ENCODE measurements around the gene CLPTM1L.

The CLPTM1L gene, protein sequence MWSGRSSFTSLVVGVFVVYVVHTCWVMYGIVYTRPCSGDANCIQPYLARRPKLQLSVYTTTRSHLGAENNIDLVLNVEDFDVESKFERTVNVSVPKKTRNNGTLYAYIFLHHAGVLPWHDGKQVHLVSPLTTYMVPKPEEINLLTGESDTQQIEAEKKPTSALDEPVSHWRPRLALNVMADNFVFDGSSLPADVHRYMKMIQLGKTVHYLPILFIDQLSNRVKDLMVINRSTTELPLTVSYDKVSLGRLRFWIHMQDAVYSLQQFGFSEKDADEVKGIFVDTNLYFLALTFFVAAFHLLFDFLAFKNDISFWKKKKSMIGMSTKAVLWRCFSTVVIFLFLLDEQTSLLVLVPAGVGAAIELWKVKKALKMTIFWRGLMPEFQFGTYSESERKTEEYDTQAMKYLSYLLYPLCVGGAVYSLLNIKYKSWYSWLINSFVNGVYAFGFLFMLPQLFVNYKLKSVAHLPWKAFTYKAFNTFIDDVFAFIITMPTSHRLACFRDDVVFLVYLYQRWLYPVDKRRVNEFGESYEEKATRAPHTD

DNA sequence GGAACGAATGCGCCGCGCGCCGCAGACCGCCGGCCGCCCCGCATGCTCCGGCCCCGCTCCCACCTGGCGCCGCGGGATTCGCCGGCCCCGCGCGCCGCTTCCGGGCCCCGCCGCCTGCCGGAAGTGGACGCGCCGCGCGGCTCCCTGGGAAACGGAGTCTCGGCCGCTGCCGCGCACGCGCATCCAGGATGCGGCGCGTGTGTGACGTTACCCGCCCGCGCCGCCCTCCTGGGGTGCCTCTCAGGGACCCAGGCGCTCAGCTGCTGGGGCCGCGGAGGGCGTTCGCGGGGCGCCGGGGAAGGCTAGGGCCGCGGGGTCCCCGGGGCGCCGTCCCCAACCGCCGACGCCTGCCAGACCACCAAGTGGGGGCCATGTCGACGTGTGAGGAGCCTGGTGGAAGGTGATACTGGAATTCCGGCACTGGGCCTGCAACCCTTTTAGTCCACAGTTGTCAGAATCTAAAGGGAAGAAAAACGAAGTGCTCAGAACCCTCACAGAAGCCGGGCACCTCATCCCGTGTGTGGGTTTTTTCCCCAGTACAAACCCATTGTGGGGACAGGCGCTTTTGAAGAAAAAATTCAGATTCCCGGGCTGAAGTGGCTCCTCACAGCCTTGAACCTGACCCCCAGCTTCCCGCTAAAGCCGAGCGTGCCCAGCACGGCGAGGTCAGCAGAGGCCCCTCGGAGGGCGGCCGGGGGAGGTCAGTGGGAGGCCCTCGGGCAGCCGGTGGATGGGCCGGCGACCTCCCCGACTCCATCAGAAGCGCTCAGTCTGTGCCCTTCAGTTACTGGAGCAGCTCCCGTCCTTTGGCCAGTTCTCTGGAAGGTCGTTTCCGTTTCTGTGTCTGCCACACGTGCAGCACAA is at the start of gene CLPTM1L:
CLPTM1L (minus strand) TSS at position 125 of the 864 bp plus-strand sequence. CDS start 258 bp downstream, outside the sequence.
- peak; percentile 98 for DNase-seq (ENCODE audit: low spot score)

DNA sequence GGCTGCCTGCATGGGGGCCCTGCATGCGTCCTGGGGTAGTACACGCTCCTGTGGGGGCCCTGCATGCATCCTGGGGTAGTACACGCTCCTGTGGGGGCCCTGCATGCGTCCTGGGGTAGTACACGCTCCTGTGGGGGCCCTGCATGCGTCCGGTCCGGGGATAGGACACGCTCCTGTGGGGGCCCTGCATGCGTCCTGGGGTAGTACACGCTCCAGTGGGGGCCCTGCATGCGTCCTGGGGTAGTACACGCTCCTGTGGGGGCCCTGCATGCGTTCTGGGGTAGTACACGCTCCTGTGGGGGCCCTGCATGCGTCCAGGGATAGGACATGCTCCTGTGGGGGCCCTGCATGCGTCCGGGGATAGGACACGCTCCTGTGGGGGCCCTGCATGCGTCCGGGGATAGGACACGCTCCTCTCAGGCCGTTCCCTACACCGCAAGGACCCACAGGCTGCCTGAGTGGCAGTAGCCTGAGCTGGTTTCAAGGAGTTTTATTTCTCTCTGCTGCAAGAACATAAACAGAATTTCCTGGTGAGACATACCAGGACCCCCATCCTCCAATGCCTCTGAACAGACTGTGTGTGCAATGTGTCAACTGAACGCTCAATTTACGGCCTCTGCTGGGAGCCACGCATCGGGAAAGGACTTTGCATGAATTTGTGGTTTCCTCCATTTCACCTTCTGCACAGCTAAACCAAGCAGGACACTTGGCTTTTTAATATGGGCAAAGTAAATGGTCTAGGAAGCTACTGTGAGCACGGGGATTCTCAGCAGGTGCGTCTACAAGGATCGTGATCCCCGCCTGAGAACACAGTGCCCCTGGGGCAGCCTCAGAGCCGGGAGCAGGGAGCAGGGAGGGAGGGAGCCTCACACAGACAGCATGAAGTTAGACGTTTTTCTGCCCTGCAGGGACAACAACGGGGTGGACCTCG is 48.9 kb upstream of the CLPTM1L start:
- DNase-seq (ENCODE audit: low spot score): no peak

DNA sequence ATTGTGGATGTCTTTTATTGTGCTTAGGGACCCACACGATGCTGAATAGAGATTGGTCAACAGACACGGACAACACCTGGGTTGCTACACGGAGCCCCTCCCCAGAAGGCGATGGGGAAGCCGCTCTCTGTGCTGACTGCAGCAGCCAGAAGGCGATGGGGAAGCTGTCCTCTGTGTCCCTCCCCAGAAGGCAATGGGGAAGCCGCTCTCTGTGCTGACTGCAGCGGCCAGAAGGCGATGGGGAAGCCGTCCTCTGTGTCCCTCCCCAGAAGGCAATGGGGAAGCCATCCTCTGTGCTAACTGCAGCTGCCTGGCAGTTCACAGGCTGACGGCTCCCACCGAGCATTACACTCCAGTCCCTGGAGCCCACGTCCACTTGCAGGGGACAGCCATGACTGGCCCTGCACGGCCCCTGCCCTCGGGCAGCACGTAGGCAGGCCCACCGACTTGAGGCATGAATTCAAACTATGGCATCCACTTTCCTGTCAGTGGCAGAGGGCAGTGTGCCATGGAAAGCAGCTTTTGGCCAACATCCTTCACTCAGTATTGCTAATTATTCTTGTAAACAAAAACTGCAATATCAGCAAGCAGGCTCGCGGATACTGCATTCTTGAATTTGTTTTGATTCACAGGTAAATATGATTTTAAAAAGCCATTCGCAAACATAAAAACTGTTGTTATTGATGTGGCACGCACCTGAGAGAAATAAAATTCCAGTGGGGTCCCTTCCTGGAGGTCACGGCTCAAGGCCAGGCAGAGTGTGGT is 48.1 kb upstream of the CLPTM1L start:
- DNase-seq (ENCODE audit: low spot score): no peak

DNA sequence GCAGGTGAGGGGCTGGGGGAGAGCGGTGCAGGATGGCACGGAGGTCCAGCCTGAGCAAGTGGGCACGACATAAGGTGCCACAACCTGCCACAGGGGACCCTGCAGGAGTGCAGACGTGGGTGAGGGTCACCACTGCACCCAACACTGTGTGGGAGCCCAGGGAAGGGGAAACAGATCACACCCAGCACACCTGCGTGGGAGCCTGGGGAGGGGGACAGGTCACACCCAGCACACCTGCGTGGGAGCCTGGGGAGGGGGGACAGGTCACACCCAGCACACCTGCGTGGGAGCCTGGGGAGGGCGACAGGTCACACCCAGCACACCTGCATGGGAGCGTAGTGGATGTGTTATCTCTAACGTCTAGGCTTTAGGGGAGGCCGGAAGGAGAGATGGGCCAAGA is 47.4 kb upstream of the CLPTM1L start:
- no peak for DNase-seq (ENCODE audit: low spot score)

DNA sequence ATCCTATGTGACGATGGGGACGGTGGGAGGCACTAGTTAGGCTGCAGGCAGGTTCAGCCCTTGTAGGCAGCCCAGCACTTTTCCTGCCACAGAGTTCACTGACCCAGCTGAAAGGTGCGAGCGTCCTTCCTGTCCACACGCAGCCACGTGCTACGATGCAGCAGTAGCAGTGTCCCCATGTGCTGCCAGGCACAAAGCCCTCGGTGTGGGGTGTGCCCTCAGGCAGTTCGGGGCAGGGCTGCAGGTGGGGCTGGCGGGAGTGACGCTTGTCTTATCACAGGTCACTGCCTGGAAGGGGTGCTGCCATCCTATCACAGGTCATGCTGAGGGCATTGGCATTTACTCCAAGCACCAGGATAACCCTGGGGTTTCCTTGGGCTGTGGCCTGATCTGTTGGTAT is 46.8 kb upstream of the CLPTM1L start:
- no peak for DNase-seq (ENCODE audit: low spot score)

DNA sequence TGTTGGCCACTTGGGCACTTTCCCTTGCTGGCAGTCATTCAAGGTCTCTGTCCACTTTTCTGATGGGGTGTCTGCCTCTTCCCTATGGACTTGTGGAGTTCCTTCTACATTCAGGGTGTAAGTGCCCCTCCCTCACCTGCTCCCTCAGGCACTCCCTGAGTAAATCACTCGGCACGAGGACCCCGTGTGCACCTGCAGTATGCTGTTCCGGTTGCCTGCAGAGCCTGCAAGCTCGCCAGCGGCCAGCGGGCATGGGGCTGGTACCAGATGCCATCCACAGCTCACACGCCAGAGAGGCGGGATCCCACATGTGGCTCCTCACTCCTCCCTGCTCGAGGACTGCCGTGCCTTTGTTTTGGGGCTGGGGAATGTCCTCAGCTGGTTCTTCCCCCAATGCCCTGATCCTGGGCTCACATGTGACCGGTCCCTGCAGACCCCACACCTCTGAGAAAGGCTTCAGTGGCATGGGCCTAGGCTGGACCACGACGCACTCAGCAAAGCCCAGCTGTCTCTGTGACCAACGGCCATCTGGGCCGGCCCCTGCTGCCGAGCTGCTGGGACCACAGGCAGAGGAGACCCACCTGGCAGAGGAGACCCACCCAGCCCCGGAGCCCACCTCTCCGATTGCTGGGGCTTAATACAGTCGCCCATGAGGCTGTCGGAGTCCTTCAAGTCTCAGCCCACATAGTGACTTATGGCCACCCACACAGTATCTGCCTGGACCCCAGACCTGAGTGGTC is 46.1 kb upstream of the CLPTM1L start:
- DNase-seq (ENCODE audit: low spot score): no peak

DNA sequence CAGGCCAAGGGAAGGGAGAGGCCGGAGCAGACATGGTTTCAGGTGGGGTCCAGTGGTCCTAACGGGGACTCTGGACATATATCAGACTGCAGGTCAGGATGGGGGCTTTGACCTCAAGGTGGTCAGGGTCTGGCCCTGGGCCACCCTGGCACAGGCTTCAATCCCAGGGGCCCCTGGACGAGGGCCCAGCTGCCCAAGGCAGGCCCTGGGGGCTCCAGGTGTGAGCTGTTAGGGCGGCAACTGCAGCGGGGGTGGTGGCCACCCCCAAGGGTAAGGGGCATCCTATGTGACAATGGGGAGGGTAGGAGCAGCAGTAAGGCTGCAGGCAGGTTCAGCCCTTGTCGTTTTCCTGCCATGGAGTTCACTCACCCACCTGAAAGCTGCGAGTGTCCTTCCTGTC is 45.4 kb upstream of the CLPTM1L start:
- no peak for DNase-seq (ENCODE audit: low spot score)

DNA sequence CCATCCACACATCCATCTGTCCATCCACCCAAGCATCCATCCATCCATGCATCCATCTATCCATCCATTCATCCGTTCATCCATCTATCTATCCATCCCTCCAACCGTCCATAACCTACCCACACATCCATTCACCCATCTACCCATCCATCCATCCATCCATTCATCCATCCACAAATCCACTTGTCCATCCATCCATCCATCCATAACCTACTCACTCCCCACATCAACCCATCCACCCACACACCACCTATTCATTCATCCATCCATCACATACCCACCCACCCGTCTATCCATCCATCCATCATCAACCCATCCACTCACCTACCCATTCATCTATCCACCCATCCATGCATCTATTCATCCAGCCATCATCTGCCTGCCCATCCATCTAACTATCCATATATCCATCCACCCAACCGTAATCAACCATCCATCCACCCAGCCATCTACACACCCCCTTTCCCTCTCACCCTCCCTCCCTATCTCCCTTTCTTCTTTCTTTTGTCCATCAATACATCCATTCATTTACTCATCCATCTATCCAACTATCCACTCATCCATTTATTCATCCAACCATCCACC is 43.6 kb upstream of the CLPTM1L start:
- DNase-seq (ENCODE audit: low spot score): no peak

DNA sequence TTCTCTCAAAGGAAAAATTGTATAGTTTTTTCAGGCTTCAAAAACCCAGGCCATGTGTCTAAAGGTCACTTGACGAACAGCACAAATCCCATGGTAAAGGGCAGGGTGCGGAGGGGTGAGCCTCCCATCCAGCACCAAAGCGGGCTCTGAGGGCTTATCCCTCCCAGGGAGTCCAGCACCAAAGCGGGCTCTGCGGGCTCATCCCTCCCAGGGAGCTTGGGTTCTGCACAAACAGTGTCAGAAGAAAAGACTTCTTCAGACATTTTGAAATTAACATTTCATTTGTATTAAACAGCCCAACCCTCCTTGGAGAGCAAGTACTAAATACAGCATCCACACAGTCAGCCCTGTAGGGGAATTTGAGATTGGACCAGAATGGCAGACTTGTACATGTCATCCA is 43.0 kb upstream of the CLPTM1L start:
- DNase-seq (ENCODE audit: low spot score): no peak

DNA sequence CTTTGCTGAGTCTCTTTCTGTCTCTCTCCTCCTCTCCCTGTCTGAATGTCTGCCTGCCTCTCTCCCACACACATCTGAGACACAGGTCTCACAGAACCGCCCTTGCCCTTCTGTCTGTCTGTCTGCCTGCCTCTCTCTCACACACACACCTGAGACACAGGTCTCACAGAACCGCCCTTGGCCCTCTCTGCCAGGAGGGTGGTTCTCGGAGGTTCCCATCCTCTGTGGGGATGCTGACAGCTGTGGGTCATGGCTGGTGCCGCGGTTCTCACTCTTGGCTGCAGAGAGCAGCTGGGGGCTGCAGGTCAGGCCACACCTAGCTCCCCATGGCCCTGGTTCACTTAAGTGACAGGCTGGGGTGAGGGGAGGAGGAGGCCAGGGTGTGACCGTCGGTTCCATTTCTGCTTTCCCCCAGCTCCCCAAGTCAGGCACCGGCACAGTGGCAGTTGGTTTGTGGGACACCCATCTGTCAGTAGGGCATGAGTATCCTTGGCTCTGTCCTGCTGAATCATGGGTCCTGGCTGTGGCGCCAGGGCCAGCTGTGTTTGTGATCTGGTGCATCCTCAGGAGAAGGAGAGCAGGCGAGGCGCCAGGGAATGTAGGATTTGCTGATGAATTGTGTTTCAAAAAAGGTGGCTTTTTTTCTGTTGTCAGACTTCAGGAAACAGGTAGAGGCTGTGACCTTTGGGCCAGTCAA is 42.3 kb upstream of the CLPTM1L start:
- no peak for DNase-seq (ENCODE audit: low spot score)

DNA sequence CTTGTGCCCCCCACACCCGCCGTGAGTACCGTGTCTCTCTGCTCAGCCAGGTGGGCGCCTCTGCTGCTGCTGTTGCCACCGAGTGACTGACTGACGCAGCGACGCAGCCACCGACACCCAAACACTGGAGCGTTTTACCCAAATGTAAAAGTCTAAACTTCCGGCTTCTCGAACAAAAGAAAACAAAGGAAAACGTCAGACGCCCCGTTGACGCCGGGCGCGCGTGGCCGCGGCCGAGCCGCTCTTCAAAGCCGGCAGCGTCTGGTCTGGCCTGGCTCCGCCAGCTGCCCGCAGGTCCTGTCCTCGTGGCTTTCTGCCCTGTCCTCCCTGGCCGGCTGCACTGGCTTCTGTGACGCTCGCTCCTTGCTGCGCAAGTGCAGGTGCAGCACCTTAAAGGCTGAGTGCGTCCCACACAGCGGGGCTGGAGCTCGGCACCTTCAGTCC is 41.4 kb upstream of the CLPTM1L start:
- peak; percentile 33 for DNase-seq (ENCODE audit: low spot score)

DNA sequence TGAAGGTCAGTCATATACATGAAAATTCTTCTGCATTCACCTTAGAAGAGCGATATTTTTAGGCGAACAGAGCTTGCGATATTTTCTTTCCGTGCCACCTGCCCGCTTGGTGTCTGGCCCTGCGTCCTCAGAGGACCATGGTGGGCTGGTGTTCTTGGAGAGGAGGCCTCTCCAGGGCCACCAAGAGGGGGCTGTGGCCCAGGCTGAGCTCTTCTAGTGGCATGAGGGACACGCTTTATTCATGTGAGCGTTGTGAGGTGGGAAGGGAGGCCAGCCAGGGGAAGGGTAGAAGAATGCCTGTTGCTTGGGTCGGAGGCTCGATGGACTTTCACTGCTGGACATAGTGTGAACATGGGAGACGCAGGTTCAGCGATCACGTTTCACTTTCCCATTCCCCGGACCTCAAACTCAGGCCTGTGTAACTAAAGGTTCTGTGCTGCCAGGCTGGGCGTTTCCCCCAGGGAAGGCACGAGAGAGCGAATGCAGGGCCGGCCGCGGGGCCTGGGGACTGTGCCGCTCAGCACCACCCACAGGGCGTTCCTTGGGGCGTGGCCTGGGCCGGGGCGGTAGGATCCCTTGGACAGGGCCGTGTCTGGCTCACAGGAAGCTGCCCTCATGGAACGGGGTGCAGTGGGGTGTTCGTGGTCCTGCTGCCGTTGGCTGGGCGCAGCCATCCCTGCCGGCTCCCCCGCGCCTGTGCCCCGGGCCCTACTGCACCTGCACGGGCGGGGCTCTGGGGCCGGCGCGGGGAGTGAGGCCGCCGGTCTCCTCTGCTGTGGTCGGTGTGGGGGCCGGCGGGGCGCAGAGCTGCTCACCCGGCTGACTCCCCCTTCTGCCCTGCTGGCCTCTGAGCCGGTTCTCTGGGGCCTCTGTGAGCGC is 40.7 kb upstream of the CLPTM1L start:
- peak; percentile 88 for DNase-seq (ENCODE audit: low spot score)

DNA sequence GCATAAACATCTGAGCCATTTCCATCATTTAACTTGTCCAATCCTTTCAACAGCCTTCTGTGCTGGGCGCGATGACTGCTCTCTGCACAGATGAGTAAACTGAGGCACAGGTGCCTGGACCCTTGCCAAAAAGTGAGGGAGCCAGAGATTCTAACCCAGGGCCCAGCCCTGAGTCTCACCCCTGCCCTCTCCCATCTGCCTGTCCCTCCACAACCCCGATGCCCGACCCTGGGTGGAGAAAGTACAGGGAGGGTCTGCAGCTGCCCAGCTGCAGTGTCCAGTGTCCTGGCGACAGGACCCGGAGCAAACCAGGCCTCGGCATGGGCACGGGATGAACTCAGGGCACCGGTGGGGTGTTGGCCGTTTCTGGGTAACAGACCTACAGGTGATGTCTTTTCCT is 39.6 kb upstream of the CLPTM1L start:
- DNase-seq (ENCODE audit: low spot score): no peak

DNA sequence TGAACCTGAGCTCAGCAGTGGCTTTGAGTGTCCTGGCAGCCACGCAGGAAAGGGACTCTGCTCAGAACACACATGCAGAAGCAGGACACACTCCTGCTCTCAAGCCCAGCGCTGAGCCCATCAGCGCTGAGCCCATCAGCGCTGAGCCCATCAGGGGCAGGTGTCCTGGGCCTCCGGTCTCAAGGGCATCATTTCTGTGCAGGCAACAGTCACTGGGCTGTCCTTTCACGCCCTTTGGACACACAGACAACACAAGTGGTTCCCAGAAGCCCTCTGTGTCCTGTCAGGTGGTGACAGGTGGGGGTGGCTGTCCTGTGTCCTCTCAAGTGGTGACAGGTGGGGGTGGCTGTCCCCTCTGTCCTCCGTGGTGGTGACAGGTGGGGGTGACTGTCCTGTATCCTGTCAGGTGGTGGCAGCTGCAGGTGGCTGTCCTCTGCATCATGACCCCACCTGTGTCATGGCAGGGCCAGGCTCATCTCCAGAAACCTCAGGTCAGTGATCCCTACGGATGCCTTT is 39.0 kb upstream of the CLPTM1L start:
- no peak for DNase-seq (ENCODE audit: low spot score)

DNA sequence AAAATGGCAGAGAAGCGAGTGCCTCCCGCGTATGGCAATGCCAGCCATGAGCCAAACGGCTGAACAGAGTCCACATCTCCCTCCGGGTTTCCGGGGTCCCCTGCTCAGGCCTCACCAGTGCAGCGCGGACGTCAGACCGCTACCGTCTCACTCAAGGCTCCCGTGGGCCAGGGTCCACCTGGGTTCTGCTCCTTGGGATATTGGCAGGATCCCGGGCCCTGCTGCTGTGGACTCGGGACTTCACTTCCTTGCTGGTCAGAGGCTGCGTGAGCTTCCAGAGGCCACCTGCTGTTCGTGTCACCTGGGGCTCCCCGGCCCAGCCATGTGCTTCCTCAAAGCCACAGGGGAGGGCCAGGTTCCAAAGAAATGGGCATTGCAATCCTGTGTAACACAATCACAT is 38.4 kb upstream of the CLPTM1L start:
- DNase-seq (ENCODE audit: low spot score): no peak

DNA sequence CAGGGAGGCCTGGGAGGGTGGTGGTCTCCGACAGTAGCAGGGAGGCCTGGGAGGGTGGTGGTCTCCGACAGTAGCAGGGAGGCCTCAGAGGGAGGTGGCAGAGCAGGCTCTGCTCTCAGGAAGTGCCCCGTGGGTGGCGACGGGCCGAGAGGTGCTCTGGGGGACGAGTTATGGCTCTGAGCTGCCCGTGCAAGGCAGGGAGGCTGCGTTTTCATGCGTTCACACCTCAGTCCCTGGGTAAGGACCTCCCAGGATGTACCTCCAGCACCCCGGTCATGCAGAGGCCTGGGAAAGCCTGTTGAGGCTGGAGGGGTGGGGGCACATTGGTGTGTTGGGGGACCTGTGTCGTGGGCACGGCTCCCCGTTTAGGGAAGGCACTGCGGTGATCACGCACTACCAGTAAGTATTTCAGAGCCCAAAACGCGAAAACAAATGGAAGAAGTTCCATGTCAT is 37.4 kb upstream of the CLPTM1L start:
- no peak for DNase-seq (ENCODE audit: low spot score)

DNA sequence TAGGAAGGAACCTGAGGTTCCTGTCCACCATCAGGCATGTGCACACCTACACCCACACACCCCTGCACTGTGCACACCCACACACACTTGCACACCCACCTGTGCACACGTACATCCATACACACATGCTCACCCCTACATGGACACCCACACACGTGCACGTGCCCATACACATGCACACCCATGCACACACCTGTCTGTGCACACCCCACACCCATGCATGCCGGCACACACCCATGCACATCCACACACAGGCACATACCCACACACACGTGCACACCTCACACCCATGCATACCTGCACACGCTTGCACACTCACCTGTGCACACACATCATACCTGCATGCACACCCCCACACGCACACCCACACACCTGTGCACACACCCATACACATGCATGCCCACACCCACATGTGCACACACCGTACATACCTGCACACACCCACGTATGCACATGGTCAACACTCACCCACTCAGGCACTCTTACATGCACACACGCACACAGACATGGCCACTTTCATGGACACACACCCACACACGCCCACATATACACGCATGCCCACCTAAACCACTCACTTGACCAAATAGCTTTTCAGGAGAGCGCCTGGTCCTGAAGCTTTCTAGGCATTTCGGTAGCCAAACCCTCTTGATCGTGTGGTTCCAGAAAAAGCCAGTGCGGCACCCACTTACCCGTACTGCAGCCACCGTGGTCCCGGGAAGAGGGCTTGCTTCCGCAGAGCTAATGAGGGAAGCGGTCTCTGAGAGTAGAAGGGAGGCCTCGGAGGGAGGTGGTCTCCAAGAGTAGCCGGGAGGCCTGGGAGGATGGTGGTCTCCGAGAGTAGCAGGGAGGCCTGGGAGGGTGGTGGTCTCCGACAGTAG is 36.7 kb upstream of the CLPTM1L start:
- DNase-seq (ENCODE audit: low spot score): no peak
